Measurements from ENCODE around the gene DCTD. TPM values are rescaled to one million over a fixed set of nuclear protein-coding genes. Genes with fewer than 3 reads are reported as not detected.

Gene DCTD
- total and polyA plus RNA-seq, 2 experiments from 2014 or later = 39.3 to 40.3 TPM

DNA sequence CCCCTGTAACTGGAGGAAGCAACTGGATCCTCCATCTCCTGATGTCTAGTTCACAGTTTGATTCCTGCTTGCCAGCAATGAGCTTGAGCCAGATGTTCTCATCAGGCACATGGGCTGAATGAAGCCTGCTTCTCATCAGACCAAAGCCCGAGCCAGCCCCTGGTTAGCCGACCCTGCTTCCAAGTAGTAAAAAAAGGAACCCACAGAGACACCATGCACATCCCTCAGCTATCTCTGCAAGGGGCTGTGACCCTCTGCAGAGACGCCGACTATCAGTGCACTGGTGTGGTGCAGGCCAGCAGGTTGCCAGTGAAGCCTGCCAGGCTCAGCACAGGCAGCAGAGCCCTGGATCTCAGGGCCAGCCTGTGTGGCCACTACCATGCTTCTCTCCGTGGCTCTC is 2.8 kb downstream of the DCTD start:
- H3K4me1 Mint-ChIP-seq = peaks cover 18% of the 10 kb centered on the region
- H4K20me1 ChIP-seq (replicated peaks; ENCODE audit: insufficient read depth) = no peaks in the 10 kb centered on the region; the same call in 1 of the 2 replicates
- H3K4me3 Mint-ChIP-seq = no peak overlapping the region
- 0 out of 2 replicates have a peak, but pooled peaks cover 3% of the 10 kb centered on the region for H3K36me3 ChIP-seq (ENCODE audit: insufficient read depth)
- TF ChIP-seq, protein P1, sequence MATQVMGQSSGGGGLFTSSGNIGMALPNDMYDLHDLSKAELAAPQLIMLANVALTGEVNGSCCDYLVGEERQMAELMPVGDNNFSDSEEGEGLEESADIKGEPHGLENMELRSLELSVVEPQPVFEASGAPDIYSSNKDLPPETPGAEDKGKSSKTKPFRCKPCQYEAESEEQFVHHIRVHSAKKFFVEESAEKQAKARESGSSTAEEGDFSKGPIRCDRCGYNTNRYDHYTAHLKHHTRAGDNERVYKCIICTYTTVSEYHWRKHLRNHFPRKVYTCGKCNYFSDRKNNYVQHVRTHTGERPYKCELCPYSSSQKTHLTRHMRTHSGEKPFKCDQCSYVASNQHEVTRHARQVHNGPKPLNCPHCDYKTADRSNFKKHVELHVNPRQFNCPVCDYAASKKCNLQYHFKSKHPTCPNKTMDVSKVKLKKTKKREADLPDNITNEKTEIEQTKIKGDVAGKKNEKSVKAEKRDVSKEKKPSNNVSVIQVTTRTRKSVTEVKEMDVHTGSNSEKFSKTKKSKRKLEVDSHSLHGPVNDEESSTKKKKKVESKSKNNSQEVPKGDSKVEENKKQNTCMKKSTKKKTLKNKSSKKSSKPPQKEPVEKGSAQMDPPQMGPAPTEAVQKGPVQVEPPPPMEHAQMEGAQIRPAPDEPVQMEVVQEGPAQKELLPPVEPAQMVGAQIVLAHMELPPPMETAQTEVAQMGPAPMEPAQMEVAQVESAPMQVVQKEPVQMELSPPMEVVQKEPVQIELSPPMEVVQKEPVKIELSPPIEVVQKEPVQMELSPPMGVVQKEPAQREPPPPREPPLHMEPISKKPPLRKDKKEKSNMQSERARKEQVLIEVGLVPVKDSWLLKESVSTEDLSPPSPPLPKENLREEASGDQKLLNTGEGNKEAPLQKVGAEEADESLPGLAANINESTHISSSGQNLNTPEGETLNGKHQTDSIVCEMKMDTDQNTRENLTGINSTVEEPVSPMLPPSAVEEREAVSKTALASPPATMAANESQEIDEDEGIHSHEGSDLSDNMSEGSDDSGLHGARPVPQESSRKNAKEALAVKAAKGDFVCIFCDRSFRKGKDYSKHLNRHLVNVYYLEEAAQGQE (IDR thresholded peaks at IDR 0.05; ENCODE audit: unreplicated experiment) = no peak
- TF ChIP-seq, protein P2, sequence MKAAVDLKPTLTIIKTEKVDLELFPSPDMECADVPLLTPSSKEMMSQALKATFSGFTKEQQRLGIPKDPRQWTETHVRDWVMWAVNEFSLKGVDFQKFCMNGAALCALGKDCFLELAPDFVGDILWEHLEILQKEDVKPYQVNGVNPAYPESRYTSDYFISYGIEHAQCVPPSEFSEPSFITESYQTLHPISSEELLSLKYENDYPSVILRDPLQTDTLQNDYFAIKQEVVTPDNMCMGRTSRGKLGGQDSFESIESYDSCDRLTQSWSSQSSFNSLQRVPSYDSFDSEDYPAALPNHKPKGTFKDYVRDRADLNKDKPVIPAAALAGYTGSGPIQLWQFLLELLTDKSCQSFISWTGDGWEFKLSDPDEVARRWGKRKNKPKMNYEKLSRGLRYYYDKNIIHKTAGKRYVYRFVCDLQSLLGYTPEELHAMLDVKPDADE (IDR thresholded peaks at IDR 0.05) = no peak
- TF ChIP-seq NANOG (IDR thresholded peaks at IDR 0.05; ENCODE audit: borderline replicate concordance) = no peak
- TF ChIP-seq POLR2AphosphoS5 (IDR thresholded peaks at IDR 0.05; ENCODE audit: low read depth) = no peak
- no peak for TF ChIP-seq STAT1 (IDR thresholded peaks at IDR 0.05; ENCODE audit: unreplicated experiment)
- no peak for TF ChIP-seq CREB1 (CRISPR knock-in tag; IDR thresholded peaks at IDR 0.05; ENCODE audit: low read depth)
- no peak for TF ChIP-seq ZNF331 (CRISPR knock-in tag; IDR thresholded peaks at IDR 0.05; ENCODE audit: low read depth)
- TF ChIP-seq EZH2 (IDR thresholded peaks at IDR 0.05; ENCODE audit: low read depth, unreplicated experiment) = no peak
- no peak for TF ChIP-seq ZNF114 (CRISPR knock-in tag; IDR thresholded peaks at IDR 0.05)
- TF ChIP-seq JUNB (IDR thresholded peaks at IDR 0.05; ENCODE audit: unreplicated experiment) = no peak
- TF ChIP-seq EZH2phosphoT487 (IDR thresholded peaks at IDR 0.05; ENCODE audit: unreplicated experiment) = no peak
- TF ChIP-seq, protein P3, sequence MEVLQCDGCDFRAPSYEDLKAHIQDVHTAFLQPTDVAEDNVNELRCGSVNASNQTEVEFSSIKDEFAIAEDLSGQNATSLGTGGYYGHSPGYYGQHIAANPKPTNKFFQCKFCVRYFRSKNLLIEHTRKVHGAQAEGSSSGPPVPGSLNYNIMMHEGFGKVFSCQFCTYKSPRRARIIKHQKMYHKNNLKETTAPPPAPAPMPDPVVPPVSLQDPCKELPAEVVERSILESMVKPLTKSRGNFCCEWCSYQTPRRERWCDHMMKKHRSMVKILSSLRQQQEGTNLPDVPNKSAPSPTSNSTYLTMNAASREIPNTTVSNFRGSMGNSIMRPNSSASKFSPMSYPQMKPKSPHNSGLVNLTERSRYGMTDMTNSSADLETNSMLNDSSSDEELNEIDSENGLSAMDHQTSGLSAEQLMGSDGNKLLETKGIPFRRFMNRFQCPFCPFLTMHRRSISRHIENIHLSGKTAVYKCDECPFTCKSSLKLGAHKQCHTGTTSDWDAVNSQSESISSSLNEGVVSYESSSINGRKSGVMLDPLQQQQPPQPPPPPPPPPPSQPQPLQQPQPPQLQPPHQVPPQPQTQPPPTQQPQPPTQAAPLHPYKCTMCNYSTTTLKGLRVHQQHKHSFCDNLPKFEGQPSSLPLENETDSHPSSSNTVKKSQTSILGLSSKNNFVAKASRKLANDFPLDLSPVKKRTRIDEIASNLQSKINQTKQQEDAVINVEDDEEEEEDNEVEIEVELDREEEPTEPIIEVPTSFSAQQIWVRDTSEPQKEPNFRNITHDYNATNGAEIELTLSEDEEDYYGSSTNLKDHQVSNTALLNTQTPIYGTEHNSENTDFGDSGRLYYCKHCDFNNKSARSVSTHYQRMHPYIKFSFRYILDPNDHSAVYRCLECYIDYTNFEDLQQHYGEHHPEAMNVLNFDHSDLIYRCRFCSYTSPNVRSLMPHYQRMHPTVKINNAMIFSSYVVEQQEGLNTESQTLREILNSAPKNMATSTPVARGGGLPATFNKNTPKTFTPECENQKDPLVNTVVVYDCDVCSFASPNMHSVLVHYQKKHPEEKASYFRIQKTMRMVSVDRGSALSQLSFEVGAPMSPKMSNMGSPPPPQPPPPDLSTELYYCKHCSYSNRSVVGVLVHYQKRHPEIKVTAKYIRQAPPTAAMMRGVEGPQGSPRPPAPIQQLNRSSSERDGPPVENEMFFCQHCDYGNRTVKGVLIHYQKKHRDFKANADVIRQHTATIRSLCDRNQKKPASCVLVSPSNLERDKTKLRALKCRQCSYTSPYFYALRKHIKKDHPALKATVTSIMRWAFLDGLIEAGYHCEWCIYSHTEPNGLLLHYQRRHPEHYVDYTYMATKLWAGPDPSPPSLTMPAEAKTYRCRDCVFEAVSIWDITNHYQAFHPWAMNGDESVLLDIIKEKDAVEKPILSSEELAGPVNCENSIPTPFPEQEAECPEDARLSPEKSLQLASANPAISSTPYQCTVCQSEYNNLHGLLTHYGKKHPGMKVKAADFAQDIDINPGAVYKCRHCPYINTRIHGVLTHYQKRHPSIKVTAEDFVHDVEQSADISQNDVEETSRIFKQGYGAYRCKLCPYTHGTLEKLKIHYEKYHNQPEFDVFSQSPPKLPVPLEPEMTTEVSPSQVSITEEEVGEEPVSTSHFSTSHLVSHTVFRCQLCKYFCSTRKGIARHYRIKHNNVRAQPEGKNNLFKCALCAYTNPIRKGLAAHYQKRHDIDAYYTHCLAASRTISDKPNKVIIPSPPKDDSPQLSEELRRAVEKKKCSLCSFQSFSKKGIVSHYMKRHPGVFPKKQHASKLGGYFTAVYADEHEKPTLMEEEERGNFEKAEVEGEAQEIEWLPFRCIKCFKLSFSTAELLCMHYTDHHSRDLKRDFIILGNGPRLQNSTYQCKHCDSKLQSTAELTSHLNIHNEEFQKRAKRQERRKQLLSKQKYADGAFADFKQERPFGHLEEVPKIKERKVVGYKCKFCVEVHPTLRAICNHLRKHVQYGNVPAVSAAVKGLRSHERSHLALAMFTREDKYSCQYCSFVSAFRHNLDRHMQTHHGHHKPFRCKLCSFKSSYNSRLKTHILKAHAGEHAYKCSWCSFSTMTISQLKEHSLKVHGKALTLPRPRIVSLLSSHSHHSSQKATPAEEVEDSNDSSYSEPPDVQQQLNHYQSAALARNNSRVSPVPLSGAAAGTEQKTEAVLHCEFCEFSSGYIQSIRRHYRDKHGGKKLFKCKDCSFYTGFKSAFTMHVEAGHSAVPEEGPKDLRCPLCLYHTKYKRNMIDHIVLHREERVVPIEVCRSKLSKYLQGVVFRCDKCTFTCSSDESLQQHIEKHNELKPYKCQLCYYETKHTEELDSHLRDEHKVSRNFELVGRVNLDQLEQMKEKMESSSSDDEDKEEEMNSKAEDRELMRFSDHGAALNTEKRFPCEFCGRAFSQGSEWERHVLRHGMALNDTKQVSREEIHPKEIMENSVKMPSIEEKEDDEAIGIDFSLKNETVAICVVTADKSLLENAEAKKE (CRISPR knock-in tag; IDR thresholded peaks at IDR 0.05) = no peak
- H2AFZ ChIP-seq = no peak overlapping the region
- peaks cover 52% of the 10 kb centered on the region for H3K36me3 Mint-ChIP-seq (ENCODE audit: low read depth)
- no peak overlapping the region for H3K4me3 ChIP-seq
- peaks cover 13% of the 10 kb centered on the region for H3K27me3 Mint-ChIP-seq (ENCODE audit: insufficient read depth, low read depth, poor library complexity)
- H3F3A ChIP-seq (replicated peaks; ENCODE audit: low read depth) = peaks cover 19% of the 10 kb centered on the region; the same call in 1 of the 2 replicates
- ATAC-seq (no peak), DNase-seq (ENCODE audit: low spot score) (no peak)
- no peaks in the 10 kb centered on the region for H3K9me2 ChIP-seq (ENCODE audit: insufficient read depth)
- H3K27ac Mint-ChIP-seq = no peak overlapping the region
- no peak overlapping the region for H3K27ac ChIP-seq (ENCODE audit: low read depth)
- H3K27me3 ChIP-seq (ENCODE audit: insufficient read depth) = peaks cover 1% of the 10 kb centered on the region; the same call in 1 of the 2 replicates
- H3K79me2 ChIP-seq (replicated peaks; ENCODE audit: insufficient read depth) = peaks cover 9% of the 10 kb centered on the region
- no peak overlapping the region for H3K4me2 ChIP-seq
- H3K9me3 Mint-ChIP-seq = no peaks in the 10 kb centered on the region
- peaks cover 13% of the 10 kb centered on the region for H3K4me1 ChIP-seq (ENCODE audit: insufficient read depth)
